Stimulated activated CD4-positive, alpha-beta T cell treated with anti-CD3 and anti-CD28 coated beads, Interleukin-2, amount 100 ng/mL, for 4 hours (primary cell): Measurements from ENCODE around the gene FOXD2.

ENCODE experiments used
- DNase-seq: peaks from one replicate; pipeline ENCODE4 v3.0.0-alpha.2; 2020; ENCODE audit warnings: low read depth

The FOXD2 gene

GRCh38 chr1:47465605-47466004, 27.8 kb downstream of the FOXD2 start:
- DNase-seq, result no peak

GRCh38 chr1:47468709-47469389, 31.0 kb downstream of the FOXD2 start:
- no peak for DNase-seq

- no peak for DNase-seq
Measured at GRCh38 chr1:47469390-47469759, 31.5 kb downstream of the FOXD2 start.

GRCh38 chr1:47469910-47470309, 32.1 kb downstream of the FOXD2 start:
- DNase-seq, result no peak

- DNase-seq, result no peak
Measured at GRCh38 chr1:47471163-47471562, 33.3 kb downstream of the FOXD2 start.

- DNase-seq, result no peak
Measured at GRCh38 chr1:47474278-47475193, 36.7 kb downstream of the FOXD2 start.

GRCh38 chr1:47477595-47478080, 39.8 kb downstream of the FOXD2 start:
- DNase-seq, result no peak

- DNase-seq, result no peak
Measured at GRCh38 chr1:47478090-47478489, 40.2 kb downstream of the FOXD2 start.

- DNase-seq, result no peak
Measured at GRCh38 chr1:47479664-47480063, 41.8 kb downstream of the FOXD2 start.

- no peak for DNase-seq
Measured at GRCh38 chr1:47481936-47482335, 44.1 kb downstream of the FOXD2 start.

- DNase-seq, result no peak
Measured at GRCh38 chr1:47482786-47483185, 44.9 kb downstream of the FOXD2 start.

GRCh38 chr1:47483651-47484050, 45.8 kb downstream of the FOXD2 start:
- no peak for DNase-seq

- no peak for DNase-seq
Measured at GRCh38 chr1:47485817-47486216, 48.0 kb downstream of the FOXD2 start.

- DNase-seq, result no peak
Measured at GRCh38 chr1:47487332-47487731, 49.5 kb downstream of the FOXD2 start.

- no peak for DNase-seq
Measured at GRCh38 chr1:47487850-47488450, 50.1 kb downstream of the FOXD2 start.
